ENCODE data around the gene DNM1. TPM values are rescaled to one million over a fixed set of nuclear protein-coding genes. Genes with fewer than 3 reads are reported as not detected.

DNM1 gene
- total and polyA plus RNA-seq, 10 of the 15 experiments (the other 5 are each of a cell fraction or from before 2014, with no cell fraction given), result 0.06 to 0.67 (median 0.19) TPM; not detected in 3

- TF ChIP-seq ZBTB40 (IDR thresholded peaks at IDR 0.05; ENCODE audit: borderline replicate concordance) (no peak), KAT2A (conservative IDR thresholded peaks at IDR 0.05; ENCODE audit: control insufficient read depth, low read depth, low read length) (no peak)
These were observed 28.0 kb upstream of the DNM1 start (continued) for GRCh38 chr9:128175102-128175563.

DNA sequence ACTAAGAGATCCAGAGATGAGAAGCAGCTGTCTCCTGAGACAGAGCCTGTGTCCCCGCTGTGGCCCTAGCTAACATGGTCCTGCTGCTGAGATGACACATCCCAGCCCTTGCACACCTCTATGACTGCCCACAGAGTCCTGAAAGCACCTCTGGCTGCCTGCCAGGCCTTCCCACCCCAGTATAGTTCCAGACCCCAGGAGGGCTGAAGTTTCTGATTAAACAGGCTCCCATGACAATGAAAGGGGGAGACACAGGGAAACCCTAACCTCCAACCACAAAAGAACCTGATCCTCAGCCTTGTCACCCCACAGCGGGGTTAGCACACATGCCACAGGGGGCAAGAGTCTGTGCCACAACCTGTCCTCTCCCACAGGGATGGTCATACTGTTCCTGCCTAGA lies 27.5 kb upstream of the DNM1 start:
- no peak overlapping the region for H2AFZ ChIP-seq (ENCODE audit: control insufficient read depth, low read depth, low read length)
- WGBS (ENCODE audit: insufficient coverage, insufficient replicate concordance, low lambda C conversion rate, missing lambda C conversion rate), result 65% methylated on average over 2 of the region's 2 CpGs
- no peaks in the 10 kb centered on the region for H3K4me1 ChIP-seq (ENCODE audit: control insufficient read depth, insufficient read depth, low read length)
- in situ Hi-C loops (cut with MboI), result no loop called here
- H4K20me1 ChIP-seq (ENCODE audit: control insufficient read depth, insufficient read depth), result no peaks in the 10 kb centered on the region
- intact Hi-C loops (cut with micrococcal nuclease; ENCODE audit: unreplicated experiment), result no loop called here
- no peaks in the 10 kb centered on the region for H3K27me3 ChIP-seq (replicated peaks in 1 of 2; ENCODE audit: control insufficient read depth in 2 of 2, insufficient read depth in 2 of 2, low read length in 1 of 2)
- FAIRE-seq (no peak), ATAC-seq (no peak), DNase-seq (ENCODE audit: low read depth, low spot score) (no peak)
- ChIA-PET POLR2A (no interaction called here), CTCF (interaction anchor here (1.9 kb wide), 1 partner anchor 8 kb away, joined by 5 read pairs; no protein-coding TSS in a partner anchor), RAD21 (ENCODE audit: unreplicated experiment) (no interaction called here), SMC1A (ENCODE audit: uncharacterized antibody, unreplicated experiment) (no interaction called here)
- H3K9ac ChIP-seq (ENCODE audit: control insufficient read depth, insufficient read depth, low read length), result no peak overlapping the region
- peaks cover 4% of the 10 kb centered on the region; the same call in 2 of the 3 replicates for H3K9me3 ChIP-seq (replicated peaks; ENCODE audit: control insufficient read depth, insufficient read depth, low read length)
- H3K4me2 ChIP-seq (ENCODE audit: control insufficient read depth, insufficient read depth), result no peak overlapping the region
- peaks cover 16 to 21% of the 10 kb centered on the region in 2 experiments; a peak in 3 of 4 replicates for H3K36me3 ChIP-seq (ENCODE audit: control insufficient read depth in 2 of 2, insufficient read depth in 2 of 2, low read length in 1 of 2)
- H3K4me3 ChIP-seq, result no peak overlapping the region
- no TSS peak for BruUV-seq (replicated peaks)
- no peaks in the 10 kb centered on the region for H3K79me2 ChIP-seq (ENCODE audit: control insufficient read depth, insufficient read depth, low read length)
- H3K27ac ChIP-seq (ENCODE audit: control insufficient read depth, insufficient read depth), result no peak overlapping the region
- TF ChIP-seq ZNF592 (IDR thresholded peaks at IDR 0.05) (no peak), MTA2 (IDR thresholded peaks at IDR 0.05; ENCODE audit: low read depth) (no peak), CREB1 (IDR thresholded peaks at IDR 0.05; ENCODE audit: low read depth) (no peak), SREBF1 (IDR thresholded peaks at IDR 0.05; ENCODE audit: low read length) (no peak), RUNX3 (IDR thresholded peaks at IDR 0.05; ENCODE audit: low read length) (no peak), PAX8 (IDR thresholded peaks at IDR 0.05) (no peak), MEF2B (IDR thresholded peaks at IDR 0.05; ENCODE audit: partially characterized antibody, poor library complexity, severe bottlenecking) (no peak), ZNF384 (IDR thresholded peaks at IDR 0.05; ENCODE audit: borderline replicate concordance, low read depth, low read length) (no peak), SREBF2 (IDR thresholded peaks at IDR 0.05; ENCODE audit: low read length) (no peak), BHLHE40 (IDR thresholded peaks at IDR 0.05; ENCODE audit: borderline replicate concordance in 1 of 2, low read depth in 2 of 2, low read length in 1 of 2) (no peak), SMAD5 (IDR thresholded peaks at IDR 0.05; ENCODE audit: low read depth) (no peak), IKZF1 (conservative IDR thresholded peaks at IDR 0.05) (no peak), MXI1 (IDR thresholded peaks at IDR 0.05; ENCODE audit: low read depth, low read length) (no peak), ZNF622 (IDR thresholded peaks at IDR 0.05) (no peak), HCFC1 (IDR thresholded peaks at IDR 0.05; ENCODE audit: low read length) (no peak)
